ENCODE results near the gene VN1R5.

VN1R5 gene

DNA sequence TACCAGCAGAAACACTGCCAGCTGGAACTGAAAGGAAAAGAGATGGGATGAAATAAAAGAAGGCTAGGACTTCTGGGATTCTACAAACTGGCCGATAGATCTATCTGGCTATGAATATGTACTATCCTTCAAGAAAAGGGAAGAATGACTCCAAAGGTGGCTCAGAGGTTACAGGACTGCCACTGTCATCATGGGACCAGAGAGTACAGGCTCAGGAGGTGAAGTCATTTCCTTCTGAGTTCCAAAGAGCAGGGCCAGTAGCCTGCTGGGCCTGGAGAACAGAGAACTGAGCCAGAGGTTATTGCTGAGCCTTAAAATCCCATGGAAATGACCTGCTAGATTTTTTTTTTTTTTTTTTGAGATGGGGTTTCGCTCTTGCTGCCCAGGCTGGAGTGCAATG lies 48.2 kb downstream of the VN1R5 start:
- no peak for DNase-seq

All from activated CD8-positive, alpha-beta memory T cell treated with anti-CD3 and anti-CD28 coated beads, Interleukin-2, amount 50 U/mL, for 4 hours (primary cell).